GM12892 (cell line): Measurements from ENCODE around the gene CD96.

Experiments
- POLR2A ChIP-seq: IDR thresholded peaks from 2 replicates; pipeline ENCODE4 v1.6.1; 2011; ENCODE audit warnings: low read depth, low read length, control low read depth
- POLR2AphosphoS5 ChIP-seq: IDR thresholded peaks from 2 replicates; pipeline ENCODE4 v1.6.1; 2011; ENCODE audit warnings: low read depth, low read length, control low read depth
- TAF1 ChIP-seq: IDR thresholded peaks from 2 replicates; pipeline ENCODE4 v1.6.1; 2011; ENCODE audit warnings: low read depth, mild to moderate bottlenecking, control low read depth, low read length, borderline replicate concordance

DNA sequence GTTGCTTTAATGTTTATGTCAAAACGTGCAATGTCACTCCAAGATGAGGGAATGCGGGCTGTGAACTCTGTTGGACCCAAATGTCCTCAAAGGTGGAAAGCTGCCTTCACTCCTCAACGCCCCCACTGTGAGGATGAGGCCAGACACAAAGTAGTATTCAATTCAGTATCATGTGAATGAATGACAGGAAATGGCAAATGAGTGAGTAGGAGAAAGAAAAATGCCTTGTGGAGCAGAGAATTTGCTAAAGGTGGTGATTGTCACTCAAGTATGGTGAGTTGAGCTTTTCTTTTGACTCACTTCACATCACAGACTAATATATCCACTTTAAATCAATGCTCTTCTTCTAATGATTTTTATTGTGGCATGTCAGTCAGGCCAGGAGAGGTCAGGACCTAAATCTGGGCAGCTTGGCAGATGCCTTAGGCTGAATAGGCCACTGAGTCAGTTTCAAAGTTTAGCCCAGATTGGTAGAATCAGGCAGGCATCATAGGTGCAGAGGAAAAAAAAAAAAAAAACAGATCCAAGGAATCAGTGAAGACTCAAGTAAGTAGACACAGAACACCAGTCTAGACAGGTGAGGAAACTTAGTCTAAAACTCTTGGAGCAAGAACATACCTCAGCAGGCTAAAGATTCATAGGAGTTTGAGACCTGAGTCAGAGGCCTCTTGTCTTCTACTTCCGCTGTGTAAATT lies 124.2 kb downstream of the CD96 start:
- no peak for TF ChIP-seq POLR2A
- TF ChIP-seq POLR2AphosphoS5: no peak
- no peak for TF ChIP-seq TAF1
